NT2/D1 (cell line): ENCODE data around the gene SURF6.
"Not testable (repeated sequence)": the region's sequence is repeated elsewhere in the genome, so short reads cannot be mapped to it uniquely, and the experiment has no call there.

Experiments used
- DNase-seq: peaks from one replicate; pipeline ENCODE4 v3.0.0-alpha.2; 2011; ENCODE audit warnings: low read depth, low spot score
- H3K27me3 ChIP-seq: 2 replicates; pipeline ENCODE4 v1.6.0; 2011; ENCODE audit warnings: mild to moderate bottlenecking; ENCODE audit not compliant: insufficient read length, insufficient read depth
- H3K36me3 ChIP-seq: 2 replicates; pipeline ENCODE4 v1.6.1; 2011; ENCODE audit warnings: mild to moderate bottlenecking, low read length, mixed read lengths; ENCODE audit not compliant: insufficient read depth, insufficient read length
- H3K4me1 ChIP-seq: 2 replicates; pipeline ENCODE4 v1.5.1; 2011; ENCODE audit not compliant: insufficient read depth, insufficient read length
- H3K4me3 ChIP-seq: 2 replicates; pipeline ENCODE4 v1.5.1; 2011; ENCODE audit warnings: low read depth; ENCODE audit not compliant: insufficient read length
- H3K9ac ChIP-seq: 2 replicates; pipeline ENCODE4 v1.6.0; 2011; ENCODE audit warnings: low read depth; ENCODE audit not compliant: insufficient read length
- H3K9me3 ChIP-seq: 2 replicates; pipeline ENCODE4 v1.5.1; 2011; ENCODE audit warnings: mild to moderate bottlenecking, low read length; ENCODE audit not compliant: insufficient read depth
- SUZ12 ChIP-seq: IDR thresholded peaks from 2 replicates; pipeline ENCODE4 v1.6.1; 2011; ENCODE audit not compliant: insufficient read length, insufficient read depth; ENCODE audit errors: extremely low read depth
- YY1 ChIP-seq: IDR thresholded peaks from 2 replicates; pipeline ENCODE4 v1.6.1; 2011; ENCODE audit not compliant: insufficient read length, insufficient read depth
- ZNF274 ChIP-seq: IDR thresholded peaks from 2 replicates; pipeline ENCODE4 v1.6.1; 2011; ENCODE audit warnings: mild to moderate bottlenecking, low read depth, low read length

The SURF6 gene

DNA sequence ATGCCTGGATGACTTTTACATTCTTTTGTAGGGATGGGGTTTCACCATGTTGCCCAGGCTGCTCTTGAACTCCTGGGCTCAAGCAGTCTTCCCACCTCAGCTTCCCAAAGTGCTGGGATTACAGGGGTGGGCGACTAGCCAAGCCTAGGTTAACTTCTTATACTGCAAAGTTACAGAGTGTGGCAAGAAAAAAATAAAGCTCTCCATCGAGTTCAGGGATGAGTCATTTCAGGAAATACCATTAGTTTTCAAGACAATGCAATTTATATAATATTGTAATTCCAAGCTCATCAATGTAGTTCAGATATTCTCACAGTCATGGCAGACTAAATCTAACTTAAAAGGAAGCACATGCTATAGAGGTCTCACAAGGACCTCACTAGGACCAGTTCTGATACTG, 49.5 kb downstream of the SURF6 start:
- H3K4me3 ChIP-seq = no peak overlapping the region
- no peaks in the 10 kb centered on the region for H3K27me3 ChIP-seq
- no peaks in the 10 kb centered on the region for H3K4me1 ChIP-seq
- H3K9ac ChIP-seq = no peak overlapping the region
- H3K36me3 ChIP-seq = no peaks in the 10 kb centered on the region
- TF ChIP-seq ZNF274 = no peak
- TF ChIP-seq SUZ12 = no peak
- TF ChIP-seq YY1 = no peak
- H3K9me3 ChIP-seq = peaks cover 39% of the 10 kb centered on the region
- DNase-seq = no peak

DNA sequence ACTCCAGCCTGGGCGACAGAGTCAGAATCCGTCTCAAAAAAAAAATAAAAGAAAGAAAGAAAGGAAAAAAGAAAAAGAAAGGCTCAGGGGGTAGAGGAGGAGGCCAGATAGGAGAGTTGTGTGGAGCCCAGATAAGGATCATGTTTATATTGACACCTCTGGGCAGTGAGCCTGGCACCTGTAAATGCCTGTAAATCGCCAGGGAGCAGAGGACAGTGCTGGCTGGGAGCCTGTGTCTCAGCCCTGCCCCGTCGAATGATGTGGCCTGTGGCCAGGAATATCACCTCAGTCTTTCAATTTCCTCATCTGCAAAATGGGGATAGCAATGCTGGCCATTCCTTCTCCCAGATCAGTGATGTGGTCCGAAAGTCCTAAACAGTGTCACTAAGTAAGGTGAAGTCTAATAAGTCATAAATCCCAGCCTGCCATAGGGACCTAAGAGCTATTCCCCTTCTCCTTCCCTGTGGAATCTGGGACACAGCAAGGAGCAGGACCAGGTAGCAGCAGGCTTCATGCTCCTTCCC, 50.7 kb downstream of the SURF6 start:
- Histone ChIP-seq H3K4me3 (no peak overlapping the region), H3K9ac (no peak overlapping the region), H3K27me3 (no peaks in the 10 kb centered on the region), H3K36me3 (no peaks in the 10 kb centered on the region), H3K9me3 (peaks cover 27% of the 10 kb centered on the region), H3K4me1 (no peaks in the 10 kb centered on the region)
- TF ChIP-seq YY1 = no peak
- no peak for TF ChIP-seq ZNF274
- no peak for TF ChIP-seq SUZ12
- no peak for DNase-seq

DNA sequence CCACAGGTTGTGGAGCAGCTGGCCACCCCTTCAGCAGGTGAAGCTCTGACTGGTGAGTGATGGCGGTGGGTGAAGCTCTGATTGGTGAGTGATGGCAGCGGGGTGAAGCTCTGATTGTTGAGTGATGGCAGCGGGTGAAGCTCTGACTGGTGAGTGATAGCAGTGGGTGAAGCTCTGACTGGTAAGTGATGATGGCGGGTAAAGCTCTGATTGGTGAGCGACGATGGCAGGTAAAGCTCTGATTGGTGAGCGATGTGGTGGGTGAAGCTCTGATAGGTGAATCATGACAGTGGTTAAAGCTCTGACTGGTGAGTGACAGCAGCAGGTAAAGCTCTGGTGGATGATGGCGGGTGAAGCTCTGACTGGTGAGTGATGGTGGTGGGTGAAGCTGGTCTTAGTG, 51.6 kb downstream of the SURF6 start:
- TF ChIP-seq YY1 (no peak), SUZ12 (no peak), ZNF274 (no peak)
- no peak for DNase-seq
- Histone ChIP-seq H3K36me3 (no peaks in the 10 kb centered on the region), H3K9me3 (peaks cover 21% of the 10 kb centered on the region), H3K27me3 (no peaks in the 10 kb centered on the region), H3K9ac (no peak overlapping the region), H3K4me3 (no peak overlapping the region), H3K4me1 (no peaks in the 10 kb centered on the region)

DNA sequence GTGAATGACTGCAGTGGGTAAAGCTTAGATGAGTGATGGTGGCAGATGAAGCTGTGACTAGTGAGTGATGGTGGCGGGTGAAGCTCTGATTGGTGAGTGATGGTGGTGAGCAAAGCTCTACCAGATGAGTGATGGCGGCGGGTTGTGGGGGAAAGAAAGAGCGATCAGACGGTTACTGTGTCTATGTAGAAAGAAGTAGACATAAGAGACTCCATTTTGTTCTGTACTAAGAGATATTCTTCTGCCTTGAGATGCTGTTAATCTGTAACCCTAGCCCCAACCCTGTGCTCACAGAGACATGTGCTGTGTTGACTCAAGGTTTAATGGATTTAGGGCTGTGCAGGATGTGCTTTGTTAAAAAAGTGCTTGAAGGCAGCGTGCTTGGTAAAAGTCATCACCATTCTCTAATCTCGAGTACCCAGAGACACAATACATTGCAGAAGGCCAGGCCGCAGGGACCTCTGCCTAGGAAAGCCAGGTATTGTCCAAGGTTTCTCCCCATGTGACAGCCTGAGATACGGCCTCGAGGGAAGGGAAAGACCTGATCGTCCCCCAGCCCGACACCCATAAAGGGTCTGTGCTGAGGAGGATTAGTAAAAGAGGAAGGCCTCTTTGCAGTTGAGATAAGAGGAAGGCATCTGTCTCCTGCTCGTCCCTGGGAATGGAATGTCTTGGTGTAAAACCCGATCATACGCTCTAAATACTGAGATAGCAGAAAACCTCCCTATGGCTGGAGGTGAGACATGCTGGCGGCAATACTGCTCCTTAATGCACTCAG, 52.5 kb downstream of the SURF6 start:
- not testable (repeated sequence) for H3K36me3 ChIP-seq, H3K4me1 ChIP-seq, H3K27me3 ChIP-seq, H3K4me3 ChIP-seq, H3K9ac ChIP-seq, DNase-seq
- peaks cover 15% of the 10 kb centered on the region for H3K9me3 ChIP-seq

DNA sequence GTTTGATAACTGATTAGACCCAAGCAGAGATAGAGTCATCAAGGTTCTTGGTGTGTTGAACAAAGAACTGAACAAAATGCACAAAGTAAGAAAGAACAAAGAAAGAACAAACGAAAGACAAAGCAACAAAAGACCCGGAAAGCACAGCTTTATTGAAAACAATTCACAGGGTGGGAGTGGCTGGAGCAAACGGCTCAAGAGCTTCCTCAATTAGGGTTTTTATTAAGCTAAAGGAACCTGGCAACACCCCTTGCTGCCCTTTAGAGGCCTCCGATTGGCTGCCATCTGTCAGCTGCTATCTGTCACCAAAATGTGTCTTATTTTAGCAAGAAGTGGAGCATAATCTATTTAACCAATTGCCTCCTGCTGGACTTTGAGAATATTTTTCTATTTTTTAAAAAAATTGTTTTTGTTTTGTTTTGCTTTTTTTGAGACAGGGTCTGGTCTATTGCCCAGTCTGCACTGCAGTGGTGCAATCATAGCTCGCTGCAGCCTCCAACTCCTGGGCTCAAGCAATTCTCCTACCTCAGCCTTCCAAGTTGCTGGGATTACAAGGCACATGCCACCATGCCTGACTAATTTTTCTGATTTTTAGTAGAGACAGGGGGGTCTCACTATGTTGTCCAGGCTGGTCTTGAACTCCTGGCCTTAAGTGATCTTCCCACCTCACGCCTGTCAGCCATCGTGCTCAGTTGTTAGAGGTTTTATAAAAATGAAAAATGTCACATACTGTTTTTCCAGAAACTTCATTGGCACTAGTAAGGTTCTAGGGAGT, 53.3 kb downstream of the SURF6 start:
- Histone ChIP-seq H3K4me3 (no peak overlapping the region), H3K9me3 (peaks cover 15% of the 10 kb centered on the region; the same call in 1 of the 2 replicates), H3K36me3 (no peaks in the 10 kb centered on the region), H3K4me1 (no peaks in the 10 kb centered on the region), H3K27me3 (peaks cover 8% of the 10 kb centered on the region), H3K9ac (no peak overlapping the region)
- DNase-seq = no peak
- no peak for TF ChIP-seq ZNF274
- TF ChIP-seq YY1 = no peak
- TF ChIP-seq SUZ12 = no peak

DNA sequence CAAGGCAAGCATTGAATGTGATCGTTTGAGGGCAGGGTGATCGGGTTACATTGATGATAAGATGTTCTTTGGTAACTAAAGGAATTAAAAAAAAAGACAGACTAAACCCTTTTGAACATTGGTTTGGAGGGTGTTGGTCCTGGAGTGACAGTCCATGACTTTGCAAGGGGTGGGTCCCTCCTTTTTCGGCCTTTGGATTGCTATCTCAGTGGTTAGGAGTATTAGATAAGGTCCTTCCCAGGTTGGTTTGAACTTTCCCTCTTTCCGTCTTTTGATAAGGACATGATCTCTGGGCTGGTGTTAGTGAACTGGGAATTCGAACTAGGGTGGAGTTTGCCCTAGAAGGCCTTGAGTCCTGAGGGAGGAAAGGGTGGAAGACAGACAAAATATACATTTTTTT, 55.6 kb downstream of the SURF6 start:
- Histone ChIP-seq H3K27me3 (peaks cover 31% of the 10 kb centered on the region), H3K4me3 (no peak overlapping the region), H3K9ac (no peak overlapping the region), H3K36me3 (no peaks in the 10 kb centered on the region), H3K9me3 (peaks cover 19% of the 10 kb centered on the region; the same call in 1 of the 2 replicates), H3K4me1 (no peaks in the 10 kb centered on the region)
- no peak for DNase-seq
- TF ChIP-seq ZNF274 (no peak), SUZ12 (no peak), YY1 (no peak)
